NCI-H1092 treated with DMSO at 0.1 percent for 48 hours (cell line): ENCODE results near the gene FSTL4.

Experiments
- DNase-seq: peaks from one replicate; lab custom pipeline; 2025; lab: John Stamatoyannopoulos, UW

Gene FSTL4

DNA sequence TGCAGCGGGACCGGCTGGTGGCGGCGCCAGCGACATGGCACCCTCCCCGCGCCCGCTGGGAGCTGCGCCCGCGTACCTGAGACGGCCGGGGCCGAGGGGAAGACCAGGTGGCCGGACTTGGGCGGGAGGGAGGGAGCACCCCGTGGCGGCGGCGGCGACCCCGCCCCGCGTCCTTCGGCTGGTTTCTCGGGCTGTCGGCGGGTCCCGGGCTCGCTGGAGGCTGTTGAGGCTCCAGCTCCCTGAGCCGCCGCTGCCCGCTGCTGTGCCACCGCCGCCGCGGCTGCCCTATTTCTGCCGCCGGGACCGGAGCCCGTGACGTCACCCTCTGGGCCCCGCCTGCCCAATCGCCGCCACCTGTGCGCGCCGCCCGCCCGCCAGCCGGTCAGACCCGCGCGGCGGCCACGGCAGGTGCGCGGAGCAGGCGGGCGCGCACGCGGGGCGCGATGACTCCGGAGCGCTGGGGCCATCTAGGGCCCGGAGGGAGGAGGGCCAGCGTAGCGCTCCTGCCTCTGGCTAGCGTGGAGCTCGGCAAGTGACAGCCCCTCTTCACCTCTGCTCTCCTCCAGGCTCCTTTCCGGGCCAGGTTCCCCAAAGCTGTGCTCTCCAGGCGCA lies at the start of gene FSTL4:
Gene FSTL4, minus strand, starts transcription at position 293 of the 612 bp plus-strand sequence.
- peak; percentile 70 for DNase-seq

- DNase-seq: no peak
Measured at GRCh38 chr5:133661389-133661788, 49.0 kb upstream of the FSTL4 start.

- DNase-seq: no peak
Measured at GRCh38 chr5:133658327-133658726, 46.0 kb upstream of the FSTL4 start.

DNA sequence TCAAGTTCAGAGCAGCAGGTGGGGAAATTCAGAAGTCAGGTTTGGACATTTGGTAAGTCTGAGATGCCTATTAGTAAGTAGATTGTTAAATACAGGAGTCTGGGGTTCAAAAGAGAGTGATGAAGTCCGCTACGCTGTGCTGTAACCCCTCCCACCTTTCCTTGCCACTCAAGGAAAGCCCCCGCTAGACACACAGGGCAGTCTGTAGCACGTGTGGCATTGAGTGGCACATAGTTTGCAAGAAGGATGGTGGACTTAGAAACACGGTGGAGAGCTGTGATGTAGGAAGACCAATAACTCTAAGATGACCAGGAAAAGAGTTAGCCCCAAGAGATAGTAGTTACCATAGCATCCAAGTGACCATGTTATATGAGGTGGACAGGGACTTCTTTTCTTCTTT lies 44.7 kb upstream of the FSTL4 start:
- no peak for DNase-seq

- DNase-seq: no peak
Measured at GRCh38 chr5:133655966-133656365, 43.6 kb upstream of the FSTL4 start.

DNA sequence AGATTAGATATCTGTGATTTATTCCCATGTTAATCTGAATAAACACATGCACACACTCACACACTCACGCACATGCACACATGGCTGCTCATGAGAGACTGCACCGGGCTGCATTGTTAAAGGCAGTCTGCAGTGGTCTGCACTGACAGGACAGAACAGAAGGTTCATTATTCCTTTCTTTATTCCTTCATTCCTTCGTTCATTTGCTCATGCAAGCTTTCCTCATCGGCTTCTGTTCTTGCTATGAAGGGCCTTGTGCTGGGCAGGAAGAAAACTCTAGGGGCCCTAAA lies 41.4 kb upstream of the FSTL4 start:
- no peak for DNase-seq

DNA sequence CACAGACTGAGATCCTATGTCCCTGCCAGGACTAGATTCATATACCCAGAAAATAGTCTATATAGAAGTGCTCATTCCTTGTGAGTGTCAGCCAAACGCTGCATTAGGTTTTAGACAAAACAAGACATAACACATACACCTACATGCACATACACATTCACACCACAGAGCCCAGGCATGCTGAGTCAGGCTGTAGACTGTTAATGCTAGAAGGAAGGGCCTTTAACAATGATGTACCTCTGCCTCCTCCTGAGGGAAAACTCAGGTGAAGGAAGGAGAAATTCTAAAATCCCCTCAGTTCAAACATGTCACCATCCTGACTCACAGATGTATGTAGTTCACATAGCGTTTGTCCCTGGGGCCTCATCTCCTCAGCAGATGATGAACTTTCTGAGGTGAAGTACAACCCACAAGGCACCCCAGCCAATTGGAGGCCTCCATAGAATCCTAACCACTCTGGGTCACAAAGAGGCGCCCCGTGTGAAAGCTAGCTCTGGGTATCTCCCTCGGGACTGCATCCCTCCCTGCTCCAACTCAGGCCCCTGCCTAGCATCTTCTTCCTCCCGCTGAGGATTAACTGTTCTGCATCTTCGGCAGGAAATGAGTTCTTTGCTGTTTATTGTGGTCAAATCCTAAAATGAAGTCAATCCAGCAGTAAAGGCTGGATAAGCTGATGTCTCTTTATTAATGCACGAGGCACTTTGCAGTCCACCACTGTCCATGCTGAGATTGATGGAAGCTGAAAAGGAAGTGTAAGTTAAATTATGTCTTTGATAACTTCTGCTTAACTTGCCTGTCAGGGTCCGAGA lies 40.8 kb upstream of the FSTL4 start:
- no peak for DNase-seq

- DNase-seq: no peak
Measured at GRCh38 chr5:133644000-133644865, 31.9 kb upstream of the FSTL4 start.

DNA sequence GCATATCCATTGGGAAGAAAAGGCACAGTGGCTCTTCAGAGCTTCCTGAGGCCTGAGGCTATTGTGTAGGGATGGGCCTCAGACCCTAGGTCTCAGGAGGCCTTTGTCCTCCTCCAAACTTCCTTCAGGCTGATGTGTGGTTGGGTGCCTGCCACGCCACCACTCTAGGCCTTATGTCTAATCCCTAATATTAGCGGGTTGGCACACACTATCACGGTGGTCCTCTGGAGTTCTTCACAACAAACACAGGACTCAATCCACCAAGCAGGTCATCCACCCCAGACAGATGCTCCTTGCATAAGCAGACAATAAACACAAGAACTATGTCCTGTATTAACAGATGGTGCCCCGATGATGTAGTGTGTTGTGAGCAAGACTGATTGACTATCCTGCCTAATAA lies 31.0 kb upstream of the FSTL4 start:
- DNase-seq: no peak

DNA sequence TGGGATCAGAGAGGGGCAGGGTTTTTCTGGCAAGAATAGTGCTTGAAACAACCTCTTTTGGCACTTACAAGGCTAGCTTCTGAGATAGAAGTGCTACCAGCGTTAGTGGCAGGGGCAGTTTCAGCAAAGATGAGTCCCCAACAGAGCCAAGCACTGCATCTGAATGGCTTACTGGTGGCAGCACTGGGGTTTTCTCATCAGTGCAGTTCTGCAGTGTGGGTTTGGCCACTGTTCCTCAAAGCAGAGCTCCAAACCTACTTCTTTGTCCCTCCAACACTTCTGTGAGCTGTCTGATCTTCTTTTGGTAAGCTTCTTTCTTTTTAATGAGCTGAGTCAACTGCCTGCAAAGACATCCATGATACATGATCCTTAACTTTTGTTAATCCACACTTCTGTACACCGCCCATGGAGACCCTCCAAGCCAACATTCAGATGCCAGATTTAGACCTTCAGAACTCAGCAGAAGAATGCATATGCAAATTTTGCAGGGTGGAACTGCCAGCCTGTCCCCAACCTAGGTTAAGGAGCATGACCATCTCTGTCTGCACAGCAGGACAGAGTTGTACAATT lies 29.9 kb upstream of the FSTL4 start:
- DNase-seq: no peak

DNA sequence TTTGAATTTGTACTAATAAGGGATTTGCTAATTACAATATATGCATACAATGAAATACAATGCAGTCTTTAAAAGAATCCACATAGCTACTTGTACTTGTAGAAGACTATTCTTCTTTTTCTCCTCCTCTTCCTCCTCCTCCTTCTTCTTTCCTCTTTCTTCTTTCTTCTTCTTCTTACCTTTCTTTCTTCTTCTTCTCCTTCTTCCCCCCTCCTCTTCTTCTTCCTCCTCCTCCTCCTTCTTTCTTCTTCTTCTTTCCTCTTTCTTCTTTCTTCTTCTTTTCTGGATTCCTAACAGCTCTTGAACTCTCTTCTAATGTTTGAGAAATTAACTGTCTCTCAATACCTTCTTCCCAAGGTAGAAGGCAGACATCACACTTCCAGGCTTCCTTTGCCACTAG lies 29.3 kb upstream of the FSTL4 start:
- DNase-seq: no peak

DNA sequence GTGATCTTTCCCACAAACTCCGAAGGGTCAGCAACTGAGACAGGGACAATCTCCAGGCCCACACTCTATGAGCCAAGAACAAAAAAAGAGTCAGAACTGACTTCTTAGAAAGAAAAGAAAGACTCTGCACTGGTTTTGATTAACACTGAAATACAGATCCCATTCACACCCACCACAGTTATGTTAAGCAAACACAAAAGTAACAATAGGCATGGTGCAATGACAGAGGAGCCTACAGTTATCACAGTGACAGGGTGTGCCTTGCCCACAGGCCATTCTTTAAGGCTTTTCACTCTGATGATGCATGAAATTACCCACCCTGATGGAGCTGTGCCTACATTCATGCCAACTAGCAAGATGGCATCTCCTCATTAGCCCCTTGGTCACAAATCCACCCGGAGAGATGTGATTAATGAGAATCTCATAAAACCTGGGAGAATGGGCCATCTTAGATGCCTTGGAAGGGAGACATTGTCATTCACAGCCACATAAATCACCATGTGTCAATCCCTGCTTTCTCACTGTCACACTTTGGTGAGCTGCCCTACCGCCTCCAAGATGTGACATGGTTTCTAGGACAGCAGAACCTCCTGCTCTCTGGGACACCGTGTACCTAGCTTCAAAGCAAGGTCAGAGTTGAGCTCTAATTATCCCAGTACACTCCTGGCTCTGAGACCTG lies 27.6 kb upstream of the FSTL4 start:
- no peak for DNase-seq

GRCh38 chr5:133638436-133638835 lies 26.1 kb upstream of the FSTL4 start:
- no peak for DNase-seq

DNA sequence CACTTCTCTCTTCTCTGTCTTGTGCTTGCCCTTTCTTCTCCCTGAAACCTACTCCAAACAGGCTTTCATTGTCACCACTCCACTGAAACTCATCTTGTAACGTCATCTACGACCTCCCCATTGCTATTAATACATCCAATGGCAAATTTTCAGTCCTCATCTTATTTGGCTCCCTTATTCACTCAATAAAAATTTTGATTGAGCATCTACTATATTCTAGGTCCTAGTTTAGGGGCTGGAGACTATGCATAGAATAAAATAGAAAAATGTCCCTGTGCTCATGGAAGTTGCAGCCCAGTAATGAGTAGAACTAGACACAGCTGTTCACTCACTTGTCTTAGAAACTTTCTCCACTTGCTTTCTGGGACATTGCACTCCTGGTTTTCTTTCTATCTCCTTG lies 24.9 kb upstream of the FSTL4 start:
- DNase-seq: no peak

DNA sequence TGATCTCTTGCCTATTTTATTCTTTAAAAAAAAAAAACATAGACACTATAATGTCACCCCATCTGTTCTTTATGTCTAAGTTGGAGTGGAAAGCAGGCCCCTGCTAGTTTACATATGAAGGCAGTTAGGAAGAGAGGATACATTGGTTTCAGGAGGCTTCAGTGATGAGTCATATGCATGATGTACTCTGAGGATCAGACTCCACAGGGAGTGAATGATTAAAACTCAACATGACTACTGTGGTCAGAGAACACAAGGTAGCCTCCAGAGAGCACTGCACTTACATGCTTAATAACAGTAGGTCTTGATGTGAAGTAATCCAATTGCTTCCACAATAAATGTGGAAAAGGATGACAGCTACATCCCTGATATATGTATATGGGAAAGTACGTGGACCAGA lies 22.7 kb upstream of the FSTL4 start:
- DNase-seq: no peak

DNA sequence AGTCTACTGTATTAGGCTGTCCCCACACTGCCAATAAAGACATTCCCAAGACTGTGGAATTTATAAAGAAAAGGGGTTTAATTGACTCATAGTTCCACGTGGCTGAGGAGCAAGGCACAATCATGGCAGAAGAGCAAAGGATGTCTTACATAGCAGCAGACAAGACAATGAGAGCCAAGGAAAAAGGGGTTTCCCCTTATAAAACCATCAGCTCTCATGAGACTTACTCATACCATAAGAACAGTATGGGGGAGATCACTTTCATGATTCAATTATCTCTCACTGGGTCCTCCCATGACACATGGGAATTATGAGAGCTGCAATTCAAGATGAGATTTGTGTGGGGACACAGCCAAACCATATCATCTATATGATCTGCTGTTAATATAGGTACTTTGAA lies 14.8 kb upstream of the FSTL4 start:
- no peak for DNase-seq

GRCh38 chr5:133624316-133624715 lies 12.0 kb upstream of the FSTL4 start:
- no peak for DNase-seq

- no peak for DNase-seq
Measured at GRCh38 chr5:133618141-133618540, 5.8 kb upstream of the FSTL4 start.

DNA sequence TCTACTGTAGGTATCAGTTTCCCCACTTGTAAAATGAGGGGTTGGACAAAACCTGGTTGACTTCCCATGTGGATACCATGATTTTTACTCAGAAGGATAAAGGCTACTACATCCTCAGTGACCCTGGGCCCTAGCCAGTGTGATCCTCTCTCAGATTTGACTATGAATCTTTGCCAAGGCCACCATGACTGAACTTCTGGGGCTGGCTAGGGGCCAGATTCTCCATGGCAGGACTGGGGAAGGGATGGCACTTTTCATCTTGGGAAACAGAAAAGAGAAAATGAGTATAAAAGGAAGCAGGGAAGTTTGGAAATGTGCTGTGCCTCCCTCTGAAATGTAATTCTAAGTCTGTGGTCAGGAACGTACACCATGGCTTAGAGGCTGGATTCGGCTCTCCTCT lies 1.4 kb upstream of the FSTL4 start:
- no peak for DNase-seq

- DNase-seq: no peak
Measured at GRCh38 chr5:133613184-133613583, 843 bp upstream of the FSTL4 start.

DNA sequence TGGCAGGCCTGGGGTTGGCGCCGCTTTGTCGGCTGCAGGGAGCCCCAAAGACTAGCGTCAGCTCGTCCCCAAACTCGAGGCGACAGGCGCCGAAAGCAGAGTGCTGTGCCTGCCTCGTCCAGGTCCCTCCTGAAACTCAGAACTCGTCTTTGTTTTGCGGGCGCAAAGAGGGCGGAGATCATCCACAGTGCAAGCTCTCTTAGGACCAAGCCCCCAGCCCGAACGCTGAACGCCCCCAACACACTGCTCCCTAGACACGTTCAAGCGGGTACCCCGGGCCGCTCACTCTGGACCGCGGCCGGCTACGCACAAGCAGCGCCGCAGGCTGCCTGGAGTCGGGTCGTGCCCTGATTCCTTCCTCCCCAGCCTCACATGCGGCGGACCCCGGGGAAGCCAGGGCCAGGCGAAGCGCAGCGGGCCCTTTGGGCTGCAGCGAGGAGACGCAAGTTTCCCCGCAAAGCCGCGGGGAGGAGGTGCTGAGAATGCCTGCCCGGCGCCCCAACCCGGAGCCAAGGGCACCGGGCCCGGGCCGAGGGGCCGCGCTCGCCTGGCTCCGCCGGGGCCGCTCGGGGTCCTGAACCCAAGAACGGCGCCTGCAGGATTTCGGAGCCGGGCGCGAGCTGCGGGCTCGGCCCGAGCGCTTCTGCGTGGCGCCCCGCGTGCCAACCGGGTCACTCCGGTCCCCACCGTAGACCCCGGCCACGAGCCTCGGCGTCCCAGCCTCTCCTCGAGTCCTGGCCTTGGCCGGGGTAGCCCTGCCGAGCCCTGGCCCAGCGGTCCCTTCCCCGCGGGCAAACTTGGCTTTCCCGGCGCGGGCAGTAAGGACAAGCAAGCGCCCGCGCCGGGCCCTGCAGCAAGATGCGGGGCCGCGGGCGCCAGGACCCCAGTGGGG lies 738 bp downstream of the FSTL4 start:
- DNase-seq: peak; percentile 11
